ENCODE data around the gene IZUMO1. TPM values are rescaled to one million over a fixed set of nuclear protein-coding genes. Genes with fewer than 3 reads are reported as not detected.
A peak's percentile ranks its signal among the peaks of the same experiment; 100 is the strongest.

IZUMO1 gene
- total and polyA plus RNA-seq, 2 of the 13 experiments (the other 11 are each of a cell fraction or from before 2014, with no cell fraction given) = 0.07 to 0.22 TPM

DNA sequence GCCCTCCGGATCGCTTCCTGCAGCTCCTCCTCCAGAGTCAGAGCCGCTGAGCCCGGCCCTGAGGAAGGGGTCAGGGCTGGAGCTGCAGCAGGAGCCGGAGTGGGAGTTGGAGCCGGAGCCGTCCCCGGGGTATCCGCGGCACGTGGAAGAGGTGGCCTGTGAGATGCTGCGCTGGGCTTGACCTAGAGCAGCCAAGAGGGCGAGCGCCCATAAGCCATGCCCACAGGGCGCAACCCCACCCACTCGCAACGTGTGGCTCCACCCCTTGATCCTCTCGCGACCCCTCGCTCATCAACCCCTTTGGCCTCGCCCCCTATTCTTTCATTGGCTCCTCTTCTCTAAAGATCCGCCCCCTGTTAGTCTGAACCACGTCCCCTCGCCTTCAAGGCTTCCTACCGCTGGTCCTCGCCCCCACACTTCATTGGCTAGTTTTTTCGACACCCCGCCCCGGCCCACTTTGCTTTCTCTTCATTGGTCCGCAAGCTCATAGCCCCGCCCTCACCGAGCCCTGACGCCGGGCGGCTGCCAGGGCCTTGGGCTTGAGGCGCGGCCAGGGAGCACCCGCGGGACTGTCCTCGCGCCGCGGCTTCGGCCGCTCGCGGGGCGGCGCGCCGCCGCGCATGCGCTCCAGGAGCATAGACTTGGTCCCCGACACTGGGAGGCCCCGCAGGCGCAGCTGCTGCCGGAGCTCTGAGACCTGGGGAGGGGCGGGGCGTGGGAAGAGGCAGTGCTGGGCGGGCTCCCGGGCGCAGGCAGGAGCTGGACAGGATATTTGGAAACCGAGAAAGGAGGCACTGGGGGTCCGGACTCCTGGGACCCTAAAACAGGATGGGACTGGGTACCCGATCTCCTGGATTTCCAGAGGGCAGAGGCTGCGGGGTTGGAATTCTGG is 32.6 kb downstream of the IZUMO1 start (continued):
- TF ChIP-seq, protein P1, sequence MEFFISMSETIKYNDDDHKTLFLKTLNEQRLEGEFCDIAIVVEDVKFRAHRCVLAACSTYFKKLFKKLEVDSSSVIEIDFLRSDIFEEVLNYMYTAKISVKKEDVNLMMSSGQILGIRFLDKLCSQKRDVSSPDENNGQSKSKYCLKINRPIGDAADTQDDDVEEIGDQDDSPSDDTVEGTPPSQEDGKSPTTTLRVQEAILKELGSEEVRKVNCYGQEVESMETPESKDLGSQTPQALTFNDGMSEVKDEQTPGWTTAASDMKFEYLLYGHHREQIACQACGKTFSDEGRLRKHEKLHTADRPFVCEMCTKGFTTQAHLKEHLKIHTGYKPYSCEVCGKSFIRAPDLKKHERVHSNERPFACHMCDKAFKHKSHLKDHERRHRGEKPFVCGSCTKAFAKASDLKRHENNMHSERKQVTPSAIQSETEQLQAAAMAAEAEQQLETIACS (CRISPR knock-in tag; IDR thresholded peaks at IDR 0.05) = 0 out of 2 replicates have a peak, but pooled peaks have one; percentile 25
- TF ChIP-seq ZFP36L2 (CRISPR knock-in tag; IDR thresholded peaks at IDR 0.05) = no peak
- TF ChIP-seq, protein P2, sequence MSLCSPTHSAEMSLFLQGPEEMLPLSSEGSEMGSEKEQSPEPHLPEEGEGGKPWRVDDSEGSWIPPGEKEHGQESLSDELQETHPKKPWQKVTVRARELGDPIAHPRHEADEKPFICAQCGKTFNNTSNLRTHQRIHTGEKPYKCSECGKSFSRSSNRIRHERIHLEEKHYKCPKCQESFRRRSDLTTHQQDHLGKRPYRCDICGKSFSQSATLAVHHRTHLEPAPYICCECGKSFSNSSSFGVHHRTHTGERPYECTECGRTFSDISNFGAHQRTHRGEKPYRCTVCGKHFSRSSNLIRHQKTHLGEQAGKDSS (CRISPR knock-in tag; IDR thresholded peaks at IDR 0.05; ENCODE audit: borderline replicate concordance, low read depth) = no peak
- TF ChIP-seq, protein P3, sequence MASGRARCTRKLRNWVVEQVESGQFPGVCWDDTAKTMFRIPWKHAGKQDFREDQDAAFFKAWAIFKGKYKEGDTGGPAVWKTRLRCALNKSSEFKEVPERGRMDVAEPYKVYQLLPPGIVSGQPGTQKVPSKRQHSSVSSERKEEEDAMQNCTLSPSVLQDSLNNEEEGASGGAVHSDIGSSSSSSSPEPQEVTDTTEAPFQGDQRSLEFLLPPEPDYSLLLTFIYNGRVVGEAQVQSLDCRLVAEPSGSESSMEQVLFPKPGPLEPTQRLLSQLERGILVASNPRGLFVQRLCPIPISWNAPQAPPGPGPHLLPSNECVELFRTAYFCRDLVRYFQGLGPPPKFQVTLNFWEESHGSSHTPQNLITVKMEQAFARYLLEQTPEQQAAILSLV (CRISPR knock-in tag; IDR thresholded peaks at IDR 0.05; ENCODE audit: borderline replicate concordance) = no peak; the same call in 1 of the 2 replicates
- TF ChIP-seq PHB2 (IDR thresholded peaks at IDR 0.05; ENCODE audit: partially characterized antibody) = no peak
- no peak for TF ChIP-seq NCOR1 (IDR thresholded peaks at IDR 0.05; ENCODE audit: borderline replicate concordance, low read length)
- TF ChIP-seq, protein P4, sequence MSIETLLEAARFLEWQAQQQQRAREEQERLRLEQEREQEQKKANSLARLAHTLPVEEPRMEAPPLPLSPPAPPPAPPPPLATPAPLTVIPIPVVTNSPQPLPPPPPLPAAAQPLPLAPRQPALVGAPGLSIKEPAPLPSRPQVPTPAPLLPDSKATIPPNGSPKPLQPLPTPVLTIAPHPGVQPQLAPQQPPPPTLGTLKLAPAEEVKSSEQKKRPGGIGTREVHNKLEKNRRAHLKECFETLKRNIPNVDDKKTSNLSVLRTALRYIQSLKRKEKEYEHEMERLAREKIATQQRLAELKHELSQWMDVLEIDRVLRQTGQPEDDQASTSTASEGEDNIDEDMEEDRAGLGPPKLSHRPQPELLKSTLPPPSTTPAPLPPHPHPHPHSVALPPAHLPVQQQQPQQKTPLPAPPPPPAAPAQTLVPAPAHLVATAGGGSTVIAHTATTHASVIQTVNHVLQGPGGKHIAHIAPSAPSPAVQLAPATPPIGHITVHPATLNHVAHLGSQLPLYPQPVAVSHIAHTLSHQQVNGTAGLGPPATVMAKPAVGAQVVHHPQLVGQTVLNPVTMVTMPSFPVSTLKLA (IDR thresholded peaks at IDR 0.05) = 0 out of 2 replicates have a peak, but pooled peaks have one; percentile 33
- no peak for TF ChIP-seq FOSL2 (CRISPR knock-in tag; IDR thresholded peaks at IDR 0.05)
- no peak for TF ChIP-seq ZNF207 (IDR thresholded peaks at IDR 0.05; ENCODE audit: borderline replicate concordance)
- TF ChIP-seq ZNF607 (CRISPR knock-in tag; IDR thresholded peaks at IDR 0.05; ENCODE audit: borderline replicate concordance) = peak; percentile 73; the same call in 1 of the 2 replicates
- no peak for TF ChIP-seq SUZ12 (IDR thresholded peaks at IDR 0.05; ENCODE audit: low read depth, low read length)
- TF ChIP-seq ZFP36L1 (CRISPR knock-in tag; IDR thresholded peaks at IDR 0.05) = peak; percentile 13; the same call in 1 of the 2 replicates
- TF ChIP-seq SAFB2 (CRISPR knock-in tag; IDR thresholded peaks at IDR 0.05; ENCODE audit: borderline replicate concordance, low read depth) = no peak; the same call in 1 of the 2 replicates
- no peak for TF ChIP-seq SIN3B (IDR thresholded peaks at IDR 0.05; ENCODE audit: low read length)
- TF ChIP-seq ZSCAN20 (CRISPR knock-in tag; IDR thresholded peaks at IDR 0.05; ENCODE audit: borderline replicate concordance) = no peak
- TF ChIP-seq ZNF124 (CRISPR knock-in tag; IDR thresholded peaks at IDR 0.05) = no peak
- TF ChIP-seq NFE2 (CRISPR knock-in tag; IDR thresholded peaks at IDR 0.05) = no peak
- TF ChIP-seq, protein P5, sequence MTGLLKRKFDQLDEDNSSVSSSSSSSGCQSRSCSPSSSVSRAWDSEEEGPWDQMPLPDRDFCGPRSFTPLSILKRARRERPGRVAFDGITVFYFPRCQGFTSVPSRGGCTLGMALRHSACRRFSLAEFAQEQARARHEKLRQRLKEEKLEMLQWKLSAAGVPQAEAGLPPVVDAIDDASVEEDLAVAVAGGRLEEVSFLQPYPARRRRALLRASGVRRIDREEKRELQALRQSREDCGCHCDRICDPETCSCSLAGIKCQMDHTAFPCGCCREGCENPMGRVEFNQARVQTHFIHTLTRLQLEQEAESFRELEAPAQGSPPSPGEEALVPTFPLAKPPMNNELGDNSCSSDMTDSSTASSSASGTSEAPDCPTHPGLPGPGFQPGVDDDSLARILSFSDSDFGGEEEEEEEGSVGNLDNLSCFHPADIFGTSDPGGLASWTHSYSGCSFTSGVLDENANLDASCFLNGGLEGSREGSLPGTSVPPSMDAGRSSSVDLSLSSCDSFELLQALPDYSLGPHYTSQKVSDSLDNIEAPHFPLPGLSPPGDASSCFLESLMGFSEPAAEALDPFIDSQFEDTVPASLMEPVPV (CRISPR knock-in tag; IDR thresholded peaks at IDR 0.05) = no peak; the same call in 1 of the 2 replicates
- peak; percentile 65; the same call in 1 of the 2 replicates for TF ChIP-seq AHR (CRISPR knock-in tag; IDR thresholded peaks at IDR 0.05)
- no peak for TF ChIP-seq ZNF672 (CRISPR knock-in tag; IDR thresholded peaks at IDR 0.05)
- TF ChIP-seq, protein P6, sequence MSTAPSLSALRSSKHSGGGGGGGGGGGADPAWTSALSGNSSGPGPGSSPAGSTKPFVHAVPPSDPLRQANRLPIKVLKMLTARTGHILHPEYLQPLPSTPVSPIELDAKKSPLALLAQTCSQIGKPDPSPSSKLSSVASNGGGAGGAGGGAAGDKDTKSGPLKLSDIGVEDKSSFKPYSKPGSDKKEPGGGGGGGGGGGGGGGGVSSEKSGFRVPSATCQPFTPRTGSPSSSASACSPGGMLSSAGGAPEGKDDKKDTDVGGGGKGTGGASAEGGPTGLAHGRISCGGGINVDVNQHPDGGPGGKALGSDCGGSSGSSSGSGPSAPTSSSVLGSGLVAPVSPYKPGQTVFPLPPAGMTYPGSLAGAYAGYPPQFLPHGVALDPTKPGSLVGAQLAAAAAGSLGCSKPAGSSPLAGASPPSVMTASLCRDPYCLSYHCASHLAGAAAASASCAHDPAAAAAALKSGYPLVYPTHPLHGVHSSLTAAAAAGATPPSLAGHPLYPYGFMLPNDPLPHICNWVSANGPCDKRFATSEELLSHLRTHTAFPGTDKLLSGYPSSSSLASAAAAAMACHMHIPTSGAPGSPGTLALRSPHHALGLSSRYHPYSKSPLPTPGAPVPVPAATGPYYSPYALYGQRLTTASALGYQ (CRISPR knock-in tag; IDR thresholded peaks at IDR 0.05) = no peak

Measured in HepG2 (cell line).